GM19240 (cell line): ENCODE results near the gene FAM72B.
"Not testable (repeated sequence)": the region's sequence is repeated elsewhere in the genome, so short reads cannot be mapped to it uniquely, and the experiment has no call there.

ENCODE experiments used
- DNase-seq: peaks from one replicate; pipeline ENCODE4 v3.0.0; 2011; ENCODE audit warnings: low spot score; ENCODE audit not compliant: insufficient read length

Gene FAM72B

DNA sequence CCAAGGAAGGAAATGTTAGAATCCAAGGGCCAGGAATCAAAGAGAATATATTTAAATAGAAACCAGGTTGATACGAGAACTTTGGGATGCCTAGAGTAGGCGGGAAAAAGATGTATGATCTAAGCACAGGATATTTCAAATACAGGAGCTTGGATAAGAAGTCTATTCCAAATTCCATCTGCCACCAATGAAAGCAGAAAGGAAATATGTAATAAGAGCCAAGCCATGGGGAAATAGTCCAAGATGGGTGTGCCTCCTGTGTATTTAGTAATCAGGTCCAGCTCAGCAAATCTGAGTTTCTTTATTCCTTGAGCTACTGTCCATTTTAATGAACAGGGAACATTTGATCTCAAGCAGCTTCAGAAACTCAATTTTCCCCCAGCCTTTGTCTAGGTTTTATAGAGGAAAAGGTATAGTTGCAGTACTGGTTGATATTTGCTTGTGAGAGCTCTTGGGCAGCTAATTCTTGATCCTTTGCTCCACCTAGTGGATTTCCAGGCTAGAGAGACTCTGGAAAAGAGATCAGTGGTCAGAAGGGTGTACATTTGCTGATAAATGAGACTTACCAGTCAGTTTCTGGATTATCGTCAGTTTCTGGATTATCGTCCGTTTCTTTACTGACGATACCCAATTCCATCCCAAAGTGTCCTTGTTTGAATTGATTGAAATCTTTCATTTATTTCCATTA is 28.3 kb downstream of the FAM72B start:
- not testable (repeated sequence) for DNase-seq

DNA sequence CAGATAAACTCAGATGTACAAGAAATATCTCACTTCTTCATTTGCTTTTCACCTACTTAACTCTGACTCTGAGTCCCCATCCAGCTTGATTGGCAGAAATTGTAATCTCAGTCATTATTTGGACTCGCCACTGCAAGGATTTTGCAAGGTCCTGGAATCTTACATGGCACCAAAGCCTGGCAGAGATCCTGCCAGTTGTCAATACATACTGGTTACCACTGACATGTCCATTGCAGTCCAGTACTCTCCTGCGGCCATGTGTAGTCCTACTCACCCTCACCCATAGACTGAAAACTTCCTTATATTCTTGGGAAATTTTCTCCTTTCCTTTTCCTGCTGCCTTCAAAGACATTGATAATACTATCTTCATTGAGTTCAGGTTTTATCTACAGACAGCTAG is 29.3 kb downstream of the FAM72B start:
- DNase-seq, result not testable (repeated sequence)

DNA sequence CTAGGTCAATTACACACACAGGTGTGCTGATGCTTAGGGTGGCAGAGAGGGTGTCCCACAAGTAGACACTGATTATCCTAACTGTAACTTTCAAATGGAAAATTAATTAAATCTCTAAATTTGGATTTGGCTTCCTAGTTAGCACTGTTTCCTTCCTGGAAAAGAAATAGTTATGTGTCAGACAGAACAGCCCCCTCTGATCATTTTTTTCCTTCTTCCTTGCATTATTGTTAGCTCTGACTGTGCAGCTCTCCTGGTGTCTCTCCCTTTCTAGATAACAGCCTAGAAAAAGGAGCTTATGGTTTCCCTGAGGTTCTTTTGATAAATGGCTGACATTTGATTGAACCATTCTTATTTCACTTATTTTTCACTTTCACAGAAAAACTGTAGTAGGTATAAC is 31.4 kb downstream of the FAM72B start:
- DNase-seq, result not testable (repeated sequence)

DNA sequence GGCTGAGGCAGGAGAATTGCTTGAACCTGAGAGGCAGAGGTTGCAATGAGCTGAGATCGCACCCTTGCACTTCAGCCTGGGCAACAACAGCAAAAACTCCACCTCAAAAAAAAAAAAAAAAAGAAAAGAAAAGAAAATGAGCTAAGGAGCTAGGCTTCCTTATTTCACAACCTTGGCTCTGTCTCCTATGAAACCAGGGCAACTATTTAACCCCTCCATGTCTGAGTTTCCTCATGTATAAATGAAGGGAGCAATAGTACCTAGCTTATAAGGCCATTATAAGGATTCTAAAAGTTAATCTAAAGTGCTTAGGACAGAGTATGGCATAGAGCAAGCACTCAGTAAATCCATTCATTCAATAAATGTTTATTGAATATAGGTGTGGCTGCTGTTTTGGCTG is 32.8 kb downstream of the FAM72B start:
- not testable (repeated sequence) for DNase-seq

DNA sequence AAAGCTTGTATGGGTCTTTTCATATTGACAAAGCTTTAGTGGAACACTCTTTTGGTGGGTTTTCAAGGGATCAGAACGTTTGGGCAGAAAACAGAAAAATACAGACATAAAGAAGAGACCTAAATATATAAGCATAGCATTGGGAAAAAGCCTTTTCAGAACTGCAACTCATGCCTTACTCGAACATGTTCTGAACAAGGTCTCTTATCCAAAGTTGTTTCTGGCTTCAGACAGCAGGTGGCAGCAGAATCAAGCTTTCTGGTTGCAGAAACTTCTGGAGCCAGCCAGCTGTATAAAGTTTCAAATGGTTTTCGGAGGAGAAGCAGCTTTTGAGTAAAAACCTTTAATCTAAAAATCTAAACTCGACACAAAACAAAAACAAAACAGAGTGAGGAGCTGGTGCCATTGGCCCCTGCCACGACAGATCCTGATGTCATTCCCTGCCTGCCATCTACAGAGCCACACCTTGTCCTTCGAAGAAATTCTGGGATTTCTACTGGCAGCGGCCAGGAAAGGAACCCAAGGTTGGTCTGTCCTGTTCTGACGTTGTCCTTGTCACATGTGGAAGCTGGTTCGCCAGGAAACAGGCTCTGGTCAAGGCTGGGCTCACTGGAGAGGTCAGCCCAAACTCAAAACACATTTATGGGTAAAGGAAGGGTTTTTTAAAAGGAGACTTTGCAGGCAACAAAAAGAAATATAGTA is 35.5 kb downstream of the FAM72B start:
- DNase-seq, result not testable (repeated sequence)

DNA sequence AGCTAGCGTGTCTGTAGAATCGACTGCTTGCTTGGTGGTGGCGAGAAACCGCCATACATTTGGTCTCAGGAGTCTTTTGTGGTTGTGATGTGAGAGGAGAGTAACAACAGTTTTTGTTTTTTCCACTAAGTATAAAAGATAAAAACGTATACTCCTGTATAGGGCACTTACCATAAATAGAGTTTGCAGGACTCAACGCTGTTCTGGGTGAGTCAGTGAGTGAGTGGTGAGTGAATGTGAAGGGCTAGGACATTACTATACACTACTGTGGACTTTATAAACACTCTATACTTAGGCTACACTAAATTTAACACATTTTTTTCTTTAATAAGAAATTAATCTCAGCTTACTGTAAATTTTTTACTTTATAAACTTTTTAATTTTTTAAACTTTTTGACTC is 43.7 kb downstream of the FAM72B start:
- not testable (repeated sequence) for DNase-seq

DNA sequence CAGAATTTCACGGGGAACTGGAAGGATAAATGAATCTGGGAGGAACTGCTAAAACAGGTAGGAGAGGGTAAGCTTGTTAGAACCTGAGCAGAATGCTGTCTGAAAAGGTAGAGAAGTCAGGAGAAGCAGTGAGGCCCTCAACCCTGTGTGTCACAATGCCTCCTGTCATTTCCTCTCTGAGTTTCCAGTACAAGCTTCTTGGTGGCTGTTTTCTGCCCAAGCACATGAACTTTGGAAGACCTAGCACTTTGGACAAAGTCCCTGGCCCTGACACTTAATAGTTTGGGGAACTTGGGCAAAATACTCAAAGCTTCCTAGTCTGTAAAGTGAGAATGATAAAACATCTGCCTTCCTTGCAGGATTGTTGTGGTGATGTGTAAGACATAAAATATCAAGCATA is 52.6 kb downstream of the FAM72B start:
- not testable (repeated sequence) for DNase-seq

DNA sequence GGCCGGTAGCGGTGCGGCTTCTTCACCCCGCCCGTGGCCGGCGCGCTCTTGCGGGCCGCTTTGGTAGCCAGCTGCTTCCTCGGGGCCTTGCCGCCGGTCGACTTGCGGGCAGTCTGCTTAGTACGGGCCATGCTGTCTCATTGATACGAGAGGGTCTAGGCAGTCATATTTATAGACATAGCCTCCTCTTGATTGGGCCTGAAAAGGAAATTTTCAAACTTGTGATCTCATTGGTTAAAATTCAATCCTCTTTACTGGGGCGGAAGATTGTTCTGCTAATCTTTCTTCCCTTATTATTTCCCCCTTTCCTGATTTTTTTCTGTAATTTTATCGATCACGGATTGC is 65.7 kb downstream of the FAM72B start:
- DNase-seq, result not testable (repeated sequence)
